Body of pancreas (tissue), 4 donors: ENCODE data around the gene ANKRD6.

Experiments
- CTCF ChIP-seq, 7 experiments: fragments of 450-650 bp in 4 of 7; fragments of 200-600 bp in 3 of 7; sonication (generic) in 3 of 7; IDR thresholded peaks; one replicate each; pipeline ENCODE4 v1.5.1; 2016 to 2019; ENCODE audit warnings: antibody characterized with exemption in 7 of 7
- POLR2A ChIP-seq, 3 donors: fragments of 450-650 bp; IDR thresholded peaks; one replicate each; pipeline ENCODE4 v1.6.1; 2016; ENCODE audit warnings: antibody characterized with exemption in 3 of 3, mild to moderate bottlenecking in 2 of 3

- TF ChIP-seq CTCF (IDR thresholded peaks at IDR 0.05) (no peak), POLR2A (IDR thresholded peaks at IDR 0.05) (no peak)
Observed at GRCh38 chr6:89657445-89658158, 224.7 kb downstream of the ANKRD6 start.
